ENCODE measurements around the gene GGNBP2.

DNA sequence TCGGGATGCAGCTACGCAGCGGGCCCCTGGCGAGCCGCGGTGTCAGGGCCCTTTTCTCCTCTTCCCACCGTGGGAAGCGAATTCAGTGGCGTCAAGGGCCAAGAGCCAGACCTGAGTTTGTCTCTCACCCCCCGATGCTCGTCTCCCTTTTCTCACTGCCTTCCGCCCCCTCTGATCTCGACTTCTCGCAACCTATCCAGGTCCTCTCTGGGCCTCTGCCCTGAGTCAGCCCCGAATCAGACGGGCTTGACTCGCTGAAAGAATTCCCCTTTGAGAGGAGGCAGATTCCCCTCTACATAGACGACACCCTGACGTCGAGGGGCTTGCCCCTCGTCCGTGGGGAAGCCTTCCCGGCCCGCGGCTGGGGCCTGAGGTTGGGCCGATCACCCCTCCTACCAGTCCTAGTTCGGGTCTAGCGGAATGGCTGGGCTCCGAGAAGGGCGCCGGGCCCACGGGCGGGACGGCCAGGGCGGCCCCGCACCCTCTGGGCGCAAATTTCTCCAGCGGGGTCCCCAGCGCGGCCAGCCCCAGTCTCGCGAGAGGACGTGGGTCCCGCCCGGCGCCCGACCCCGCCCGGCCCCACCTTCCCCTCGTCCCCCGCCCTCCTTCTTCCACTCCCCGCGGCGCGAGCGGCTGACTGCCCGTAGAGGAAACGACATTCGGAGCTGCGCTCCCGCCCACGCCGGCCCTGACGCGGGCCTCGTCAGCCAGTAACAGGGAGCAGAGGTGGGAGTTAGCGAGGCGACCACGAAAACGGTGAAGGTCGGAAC is at the start of gene GGNBP2:
- TF ChIP-seq GATA2 (IDR thresholded peaks at IDR 0.05; ENCODE audit: low read depth, low read length) (no peak), GATA3 (IDR thresholded peaks at IDR 0.05; ENCODE audit: low read depth, low read length) (no peak)
